ENCODE results near the gene SGK2. TPM values are rescaled to one million over a fixed set of nuclear protein-coding genes. Genes with fewer than 3 reads are reported as not detected.

Gene SGK2
- total RNA-seq, 2 donors from 2014 or later, result 1.6 to 5.3 TPM

DNA sequence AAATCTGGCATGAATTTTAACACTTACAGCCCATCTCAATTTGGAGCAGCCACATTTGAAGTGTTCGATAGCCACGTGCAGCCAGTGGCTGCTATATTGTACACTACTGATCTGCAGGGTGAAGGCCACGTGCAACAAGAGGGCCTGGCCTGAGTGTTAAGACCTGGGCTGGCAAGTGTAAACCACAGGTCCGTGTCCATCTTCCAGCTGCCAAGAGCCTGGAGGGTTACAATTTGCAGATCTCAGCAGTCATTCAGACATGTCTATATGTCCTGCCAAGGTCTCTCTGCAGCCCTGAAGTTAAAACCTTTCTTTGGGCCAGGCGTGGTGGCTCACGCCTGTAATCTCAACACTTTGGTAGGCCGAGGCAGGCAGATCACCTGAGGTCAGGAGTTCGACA is 14.1 kb downstream of the SGK2 start:
- no peak overlapping the region for H3K9ac ChIP-seq (ENCODE audit: extremely low read depth, low read length, poor library complexity, severe bottlenecking)
- H3K36me3 ChIP-seq (ENCODE audit: control insufficient read depth, insufficient read depth, low read length), result no peaks in the 10 kb centered on the region
- H3K27me3 Mint-ChIP-seq (ENCODE audit: insufficient read depth), result no peaks in the 10 kb centered on the region
- H3K36me3 Mint-ChIP-seq (ENCODE audit: low read depth), result no peaks in the 10 kb centered on the region
- WGBS, 2 experiments (ENCODE audit: insufficient coverage in 1 of 2, insufficient read length in 1 of 2), result 90 to 91% methylated on average over 8 of the region's 8 CpGs
- no peak overlapping the region for H3K4me3 Mint-ChIP-seq
- no peaks in the 10 kb centered on the region for H3K4me1 Mint-ChIP-seq
- H3K9me3 Mint-ChIP-seq, result no peaks in the 10 kb centered on the region
- no peak overlapping the region for H3K4me3 ChIP-seq (ENCODE audit: low read length)
- TF ChIP-seq, protein P1, sequence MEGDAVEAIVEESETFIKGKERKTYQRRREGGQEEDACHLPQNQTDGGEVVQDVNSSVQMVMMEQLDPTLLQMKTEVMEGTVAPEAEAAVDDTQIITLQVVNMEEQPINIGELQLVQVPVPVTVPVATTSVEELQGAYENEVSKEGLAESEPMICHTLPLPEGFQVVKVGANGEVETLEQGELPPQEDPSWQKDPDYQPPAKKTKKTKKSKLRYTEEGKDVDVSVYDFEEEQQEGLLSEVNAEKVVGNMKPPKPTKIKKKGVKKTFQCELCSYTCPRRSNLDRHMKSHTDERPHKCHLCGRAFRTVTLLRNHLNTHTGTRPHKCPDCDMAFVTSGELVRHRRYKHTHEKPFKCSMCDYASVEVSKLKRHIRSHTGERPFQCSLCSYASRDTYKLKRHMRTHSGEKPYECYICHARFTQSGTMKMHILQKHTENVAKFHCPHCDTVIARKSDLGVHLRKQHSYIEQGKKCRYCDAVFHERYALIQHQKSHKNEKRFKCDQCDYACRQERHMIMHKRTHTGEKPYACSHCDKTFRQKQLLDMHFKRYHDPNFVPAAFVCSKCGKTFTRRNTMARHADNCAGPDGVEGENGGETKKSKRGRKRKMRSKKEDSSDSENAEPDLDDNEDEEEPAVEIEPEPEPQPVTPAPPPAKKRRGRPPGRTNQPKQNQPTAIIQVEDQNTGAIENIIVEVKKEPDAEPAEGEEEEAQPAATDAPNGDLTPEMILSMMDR (conservative IDR thresholded peaks at IDR 0.05), result no peak
- H3K9me3 ChIP-seq (ENCODE audit: control insufficient read depth, low read length), result no peaks in the 10 kb centered on the region
- H3K27ac ChIP-seq (ENCODE audit: low read depth, low read length), result no peak overlapping the region
- no peak for DNase-seq
- no peaks in the 10 kb centered on the region for H3K27me3 ChIP-seq (ENCODE audit: control insufficient read depth, insufficient read depth, low read length, poor library complexity, severe bottlenecking)
- H3K27ac Mint-ChIP-seq, result no peak overlapping the region
- no peaks in the 10 kb centered on the region for H3K4me1 ChIP-seq (ENCODE audit: control insufficient read depth, insufficient read depth, low read length)

DNA sequence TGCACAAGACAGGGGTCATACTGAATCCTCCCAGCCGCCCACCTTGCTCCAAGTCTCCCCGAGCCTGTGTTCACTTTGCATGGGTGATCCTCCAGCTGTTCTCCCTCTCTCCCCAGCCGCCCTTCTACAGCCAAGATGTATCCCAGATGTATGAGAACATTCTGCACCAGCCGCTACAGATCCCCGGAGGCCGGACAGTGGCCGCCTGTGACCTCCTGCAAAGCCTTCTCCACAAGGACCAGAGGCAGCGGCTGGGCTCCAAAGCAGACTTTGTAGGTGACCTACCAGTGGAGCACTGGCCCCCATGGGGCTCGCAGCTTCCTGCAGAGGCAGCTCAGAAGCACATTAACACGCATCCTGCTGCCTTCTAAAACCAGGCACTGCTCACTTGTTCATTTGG is 17.3 kb downstream of the SGK2 start:
- H3K9me3 ChIP-seq (ENCODE audit: control insufficient read depth, low read length), result no peaks in the 10 kb centered on the region
- no peak for DNase-seq
- TF ChIP-seq, protein P1 (conservative IDR thresholded peaks at IDR 0.05), result no peak
- Mint-ChIP-seq H3K27ac (peak overlapping the region; percentile 61), H3K4me1 (no peaks in the 10 kb centered on the region), H3K4me3 (no peak overlapping the region), H3K36me3 (ENCODE audit: low read depth) (no peaks in the 10 kb centered on the region), H3K9me3 (no peaks in the 10 kb centered on the region), H3K27me3 (ENCODE audit: insufficient read depth) (no peaks in the 10 kb centered on the region)
- H3K4me3 ChIP-seq (ENCODE audit: low read length), result no peak overlapping the region
- 82 to 87% methylated on average over 9 to 10 of the region's 10 CpGs for WGBS, 2 experiments (ENCODE audit: insufficient coverage in 1 of 2, insufficient read length in 1 of 2)
- H3K4me1 ChIP-seq (ENCODE audit: control insufficient read depth, insufficient read depth, low read length), result no peaks in the 10 kb centered on the region
- H3K36me3 ChIP-seq (ENCODE audit: control insufficient read depth, insufficient read depth, low read length), result no peaks in the 10 kb centered on the region
- no peak overlapping the region for H3K9ac ChIP-seq (ENCODE audit: extremely low read depth, low read length, poor library complexity, severe bottlenecking)
- no peak overlapping the region for H3K27ac ChIP-seq (ENCODE audit: low read depth, low read length)
- H3K27me3 ChIP-seq (ENCODE audit: control insufficient read depth, insufficient read depth, low read length, poor library complexity, severe bottlenecking), result no peaks in the 10 kb centered on the region

DNA sequence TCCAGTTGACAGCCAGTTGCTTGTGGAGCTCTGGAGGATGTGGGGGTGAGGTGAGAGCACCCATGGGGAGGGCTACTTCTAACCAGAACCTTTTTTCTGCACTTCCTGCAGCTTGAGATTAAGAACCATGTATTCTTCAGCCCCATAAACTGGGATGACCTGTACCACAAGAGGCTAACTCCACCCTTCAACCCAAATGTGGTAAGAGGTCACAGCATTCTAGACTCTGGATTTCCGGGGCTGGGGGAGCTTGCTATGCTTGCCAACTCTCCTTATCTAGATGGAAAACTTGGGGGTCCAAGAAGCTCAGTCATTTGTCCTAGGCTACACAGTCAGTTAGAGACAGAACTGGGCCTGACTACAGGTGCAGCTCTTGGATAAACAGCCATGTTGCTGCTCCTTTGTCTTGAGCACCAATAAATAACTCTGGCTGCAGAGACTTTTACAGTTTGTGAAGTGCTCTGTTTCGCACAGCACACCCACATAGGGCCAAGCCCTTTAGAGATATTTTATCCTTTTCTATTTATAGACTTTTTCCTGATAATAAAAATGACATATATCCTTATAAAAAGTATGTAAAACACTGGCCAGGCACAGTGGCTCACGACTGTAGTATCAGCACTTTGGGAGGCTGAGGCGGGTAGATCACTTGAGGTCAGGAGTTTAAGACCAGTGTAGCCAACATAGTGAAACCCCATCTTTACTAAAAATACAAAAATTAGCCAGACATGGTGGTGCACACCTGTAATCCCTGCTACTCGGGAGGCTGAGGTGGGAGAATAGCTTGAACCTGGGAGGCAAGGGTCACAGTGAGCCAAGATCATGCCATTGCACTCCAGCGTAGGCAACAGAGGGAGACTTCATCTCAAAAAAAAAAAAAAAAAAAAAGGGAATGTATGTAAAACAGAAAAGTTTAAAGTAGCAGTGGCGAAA is 21.3 kb downstream of the SGK2 start:
- no peak for DNase-seq
- Histone ChIP-seq H3K9ac (ENCODE audit: extremely low read depth, low read length, poor library complexity, severe bottlenecking) (no peak overlapping the region), H3K36me3 (ENCODE audit: control insufficient read depth, insufficient read depth, low read length) (no peaks in the 10 kb centered on the region), H3K27me3 (ENCODE audit: control insufficient read depth, insufficient read depth, low read length, poor library complexity, severe bottlenecking) (no peaks in the 10 kb centered on the region), H3K4me3 (ENCODE audit: low read length) (no peak overlapping the region), H3K9me3 (ENCODE audit: control insufficient read depth, low read length) (no peaks in the 10 kb centered on the region), H3K4me1 (ENCODE audit: control insufficient read depth, insufficient read depth, low read length) (no peaks in the 10 kb centered on the region), H3K27ac (ENCODE audit: low read depth, low read length) (no peak overlapping the region)
- Mint-ChIP-seq H3K27ac (no peak overlapping the region), H3K4me3 (no peak overlapping the region), H3K27me3 (ENCODE audit: insufficient read depth) (no peaks in the 10 kb centered on the region), H3K4me1 (peaks cover 8% of the 10 kb centered on the region), H3K36me3 (ENCODE audit: low read depth) (no peaks in the 10 kb centered on the region), H3K9me3 (no peaks in the 10 kb centered on the region)
- 77 to 91% methylated on average over 4 to 6 of the region's 7 CpGs for WGBS, 2 experiments (ENCODE audit: insufficient coverage in 1 of 2, insufficient read length in 1 of 2)
- TF ChIP-seq, protein P1 (conservative IDR thresholded peaks at IDR 0.05), result no peak

All from endodermal cell (in vitro differentiated cells).